ENCODE data around the gene PPP4R3A.
"Not testable (repeated sequence)": the region's sequence is repeated elsewhere in the genome, so short reads cannot be mapped to it uniquely, and the experiment has no call there.

PPP4R3A gene

DNA sequence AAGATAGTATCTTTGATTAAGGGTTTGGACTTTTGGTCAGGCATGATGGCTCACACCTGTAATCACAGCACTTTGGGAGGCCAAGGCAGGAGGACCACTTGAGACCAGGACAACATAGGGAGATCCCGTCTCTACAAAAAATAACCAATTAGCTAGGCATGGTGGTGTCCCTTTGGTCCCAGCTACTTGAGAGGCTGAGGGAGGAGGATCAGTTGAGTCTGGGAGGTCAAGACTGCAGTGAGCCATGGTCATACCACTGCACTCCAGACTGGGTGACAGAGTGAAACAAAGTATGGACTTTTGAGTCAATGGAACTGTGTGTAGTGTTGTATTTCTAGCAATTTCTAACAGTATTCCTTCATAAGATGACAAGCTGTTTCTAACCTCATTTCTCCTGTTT lies 53.8 kb downstream of the PPP4R3A start:
- H3K4me3 ChIP-seq (ENCODE audit: low read depth, low read length), result no peak overlapping the region
- DNase-seq (ENCODE audit: low read depth), result no peak

DNA sequence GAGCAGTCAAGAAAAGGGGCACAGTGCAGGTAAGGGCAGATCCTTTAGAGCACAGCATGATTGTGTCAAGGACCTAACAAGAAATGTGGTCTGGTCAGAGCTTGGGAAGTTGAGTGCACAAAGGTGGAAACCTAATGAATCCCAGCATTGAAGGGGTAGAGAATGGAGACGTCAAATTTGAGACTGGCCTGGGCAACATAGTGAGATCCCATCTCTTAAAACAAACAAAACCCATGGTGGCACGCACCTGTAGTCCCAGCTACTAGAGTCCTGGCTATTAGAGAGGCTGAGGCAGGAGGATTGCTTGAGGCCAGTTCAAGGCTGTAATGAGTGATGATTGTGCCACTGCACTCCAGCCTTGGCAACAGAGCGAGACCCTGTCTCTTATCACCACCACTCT lies 55.5 kb downstream of the PPP4R3A start:
- no peak overlapping the region for H3K4me3 ChIP-seq (ENCODE audit: low read depth, low read length)
- DNase-seq (ENCODE audit: low read depth), result no peak

DNA sequence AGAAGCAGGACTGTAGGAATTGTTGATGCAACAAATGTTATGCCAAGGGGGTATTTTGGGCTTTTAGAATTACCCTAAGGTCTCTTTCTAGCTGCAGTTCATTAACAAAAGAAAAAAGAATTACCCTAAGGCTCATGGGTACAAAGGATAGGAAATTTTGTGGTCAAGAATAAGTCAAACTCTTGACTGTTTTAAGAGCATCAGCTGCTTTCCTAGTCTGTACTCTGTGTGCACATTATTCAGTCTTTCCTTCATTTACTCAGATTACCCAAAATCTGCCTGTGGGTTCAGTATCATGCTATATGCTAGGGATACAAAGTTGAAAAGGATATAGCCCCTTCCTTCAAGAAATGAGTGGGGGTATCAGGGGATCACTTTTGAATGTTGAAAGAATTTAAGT lies 56.0 kb downstream of the PPP4R3A start:
- DNase-seq (ENCODE audit: low read depth), result no peak

DNA sequence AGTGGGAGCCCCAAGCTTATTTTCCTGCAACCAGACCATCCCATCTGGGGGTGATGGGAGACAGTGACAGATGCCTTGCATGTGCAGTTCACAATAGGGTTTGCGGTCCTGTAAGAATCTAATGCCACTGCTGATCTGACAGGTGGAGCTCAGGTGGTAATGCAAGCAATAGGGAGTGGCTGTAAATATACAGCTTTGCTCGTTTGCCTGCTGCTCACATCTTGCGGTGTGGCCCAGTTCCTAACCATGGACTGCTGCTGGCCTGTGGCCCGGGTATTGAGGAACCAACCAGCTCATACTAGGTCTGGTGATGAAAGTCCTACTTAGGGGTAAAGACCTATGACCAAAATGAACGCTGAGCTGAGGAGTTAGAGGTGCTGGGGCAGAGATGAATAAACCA lies 56.4 kb downstream of the PPP4R3A start:
- DNase-seq (ENCODE audit: low read depth), result no peak
- no peak overlapping the region for H3K4me3 ChIP-seq (ENCODE audit: low read depth, low read length)

More for the DNA sequence above, 56.0 kb downstream of the PPP4R3A start:
- H3K4me3 ChIP-seq (ENCODE audit: low read depth, low read length), result no peak overlapping the region

DNA sequence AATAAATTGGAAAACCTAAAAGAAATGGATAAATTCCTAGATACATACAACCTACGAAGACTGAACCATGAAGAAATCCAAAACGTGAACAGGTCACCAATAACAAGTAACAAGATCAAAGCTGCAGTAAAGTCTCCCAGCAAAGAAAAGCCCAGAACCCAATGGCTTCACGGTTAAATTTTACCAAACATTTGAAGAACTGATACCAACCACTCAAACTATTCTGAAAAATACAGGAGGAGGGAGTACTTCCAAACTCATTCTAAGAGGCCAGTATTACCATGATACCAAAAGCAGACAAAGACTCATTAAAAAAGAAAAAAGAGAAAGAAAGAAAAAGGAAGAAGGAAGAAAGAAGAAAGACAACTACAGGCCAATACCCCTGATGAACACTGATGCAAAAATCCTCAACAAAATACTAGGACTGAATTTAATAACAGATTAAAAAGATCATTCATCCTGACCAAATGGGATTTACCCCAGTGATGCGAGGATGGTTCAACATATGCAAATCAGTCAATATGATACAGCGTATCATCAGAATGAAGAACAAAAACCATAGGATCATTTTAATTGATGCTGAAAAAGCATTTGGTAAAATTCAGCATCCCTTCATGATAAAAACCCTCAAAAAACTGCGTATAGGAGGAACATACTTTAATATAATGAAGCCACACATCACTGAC lies 65.6 kb downstream of the PPP4R3A start:
- no peak overlapping the region for H3K4me3 ChIP-seq (ENCODE audit: low read depth, low read length)
- DNase-seq (ENCODE audit: low read depth), result no peak

DNA sequence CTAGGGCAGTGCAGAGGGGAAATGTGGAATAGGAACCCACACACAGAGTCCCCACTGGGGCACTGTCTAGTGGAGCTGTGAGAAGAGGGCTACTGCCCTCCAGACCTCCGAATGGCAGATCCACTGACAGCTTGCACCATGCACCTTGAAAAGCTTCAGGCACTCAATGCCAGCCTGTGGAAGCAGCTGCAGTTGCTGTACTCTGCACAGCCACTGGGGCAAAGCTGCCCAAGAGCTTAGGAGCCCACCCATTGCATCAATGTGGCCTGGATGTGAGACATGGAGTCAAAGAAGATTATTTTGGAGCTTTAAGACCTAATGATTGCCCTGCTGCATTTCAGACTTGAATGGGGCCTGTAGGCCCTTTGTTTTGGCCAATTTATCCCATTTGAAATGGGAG lies 70.8 kb downstream of the PPP4R3A start:
- no peak for DNase-seq (ENCODE audit: low read depth)
- no peak overlapping the region for H3K4me3 ChIP-seq (ENCODE audit: low read depth, low read length)

DNA sequence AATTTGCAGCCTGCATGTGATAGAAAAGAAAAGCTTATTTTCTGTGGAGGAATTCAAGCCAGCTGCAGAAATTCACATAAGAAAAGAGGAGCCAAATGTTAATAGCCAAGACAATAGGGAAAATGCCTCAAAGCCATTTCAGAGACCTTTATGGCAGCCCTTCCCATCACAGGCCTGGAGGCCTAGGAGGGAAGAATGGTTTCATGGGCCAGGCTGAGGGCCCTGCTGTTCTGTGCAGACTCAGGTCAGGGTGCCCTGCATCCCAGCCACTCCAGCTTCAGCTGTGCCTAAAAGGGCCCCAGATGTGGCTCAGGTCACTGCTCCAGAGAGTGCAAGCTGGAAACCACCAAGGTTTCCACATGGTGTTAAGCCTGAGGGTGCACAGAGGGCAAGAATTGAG lies 71.3 kb downstream of the PPP4R3A start:
- no peak for DNase-seq (ENCODE audit: low read depth)
- no peak overlapping the region for H3K4me3 ChIP-seq (ENCODE audit: low read depth, low read length)

DNA sequence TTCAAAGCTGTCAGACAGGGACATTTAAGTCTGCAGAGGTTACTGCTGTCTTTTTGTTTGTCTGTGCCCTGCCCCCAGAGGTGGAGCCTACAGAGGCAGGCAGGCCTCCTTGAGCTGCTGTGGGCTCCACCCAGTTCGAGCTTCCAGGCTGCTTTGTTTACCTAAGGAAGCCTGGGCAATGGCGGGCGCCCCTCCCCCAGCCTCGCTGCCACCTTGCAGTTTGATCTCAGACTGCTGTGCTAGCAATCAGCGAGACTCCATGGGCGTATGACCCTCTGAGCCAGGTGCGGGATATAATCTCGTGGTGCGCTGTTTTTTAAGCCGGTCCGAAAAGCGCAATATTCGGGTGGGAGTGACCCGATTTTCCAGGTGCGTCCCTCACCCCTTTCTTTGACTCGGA lies 73.8 kb downstream of the PPP4R3A start:
- not testable (repeated sequence) for H3K4me3 ChIP-seq (ENCODE audit: low read depth, low read length); DNase-seq (ENCODE audit: low read depth)

DNA sequence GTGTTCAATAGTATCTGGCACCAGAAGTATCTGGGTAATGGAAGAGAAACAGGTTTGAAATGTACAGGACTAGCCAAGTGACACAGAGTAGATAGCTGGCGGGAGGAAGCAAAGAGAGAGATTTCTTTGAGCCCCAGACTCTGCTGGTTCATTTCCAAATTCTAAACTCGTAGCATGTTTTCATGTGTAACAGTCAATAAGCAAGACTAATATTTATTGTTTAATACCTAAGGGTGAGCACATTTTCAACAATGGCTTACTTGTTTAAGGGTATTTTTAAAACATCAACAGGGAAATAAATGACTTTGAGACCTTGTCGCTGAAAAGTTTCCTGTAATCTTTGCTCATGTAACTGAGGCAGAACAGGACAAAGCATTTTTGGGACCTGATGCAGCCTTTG lies 80.7 kb downstream of the PPP4R3A start:
- H3K4me3 ChIP-seq (ENCODE audit: low read depth, low read length), result no peak overlapping the region
- DNase-seq (ENCODE audit: low read depth), result no peak

DNA sequence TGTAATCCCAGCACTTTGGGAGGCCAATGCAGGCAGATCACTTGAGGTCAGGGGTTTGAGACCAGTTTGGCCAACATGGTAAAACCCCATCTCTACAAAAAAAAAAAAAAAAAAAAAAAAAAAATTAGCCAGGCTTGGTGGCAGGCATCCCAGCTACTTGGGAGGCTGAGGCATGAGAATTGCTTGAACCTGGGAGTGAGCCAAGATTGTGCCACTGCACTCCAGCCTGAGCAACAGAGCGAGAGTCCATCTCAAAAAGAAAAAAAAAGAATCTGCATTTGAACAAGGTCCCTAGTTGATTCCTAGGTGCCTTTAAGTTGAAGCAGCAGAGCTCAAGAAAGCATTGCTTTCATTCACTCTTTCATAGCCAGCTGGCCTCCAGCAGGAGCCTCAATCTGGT lies 81.2 kb downstream of the PPP4R3A start:
- not testable (repeated sequence) for H3K4me3 ChIP-seq (ENCODE audit: low read depth, low read length); DNase-seq (ENCODE audit: low read depth)

DNA sequence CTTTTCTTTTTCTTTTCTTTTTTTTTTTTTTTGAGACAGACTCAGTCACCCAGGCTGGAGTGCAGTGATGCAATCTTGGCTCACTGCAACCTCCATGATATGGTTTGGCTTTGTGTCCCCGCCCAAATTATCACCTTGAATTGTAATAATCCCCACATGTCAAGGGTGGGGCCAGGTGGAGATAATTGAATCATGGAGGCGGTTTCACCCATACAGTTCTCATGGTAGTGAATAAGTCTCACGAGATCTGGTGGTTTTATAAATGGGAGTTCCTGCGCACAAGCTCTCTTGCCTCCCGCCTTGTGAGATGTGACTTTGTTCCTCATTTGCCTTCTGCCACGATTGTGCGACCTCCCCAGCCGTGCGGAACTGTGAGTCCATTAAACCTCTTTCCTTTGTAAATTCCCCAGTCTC lies 84.6 kb downstream of the PPP4R3A start:
- not testable (repeated sequence) for H3K4me3 ChIP-seq (ENCODE audit: low read depth, low read length); DNase-seq (ENCODE audit: low read depth)

DNA sequence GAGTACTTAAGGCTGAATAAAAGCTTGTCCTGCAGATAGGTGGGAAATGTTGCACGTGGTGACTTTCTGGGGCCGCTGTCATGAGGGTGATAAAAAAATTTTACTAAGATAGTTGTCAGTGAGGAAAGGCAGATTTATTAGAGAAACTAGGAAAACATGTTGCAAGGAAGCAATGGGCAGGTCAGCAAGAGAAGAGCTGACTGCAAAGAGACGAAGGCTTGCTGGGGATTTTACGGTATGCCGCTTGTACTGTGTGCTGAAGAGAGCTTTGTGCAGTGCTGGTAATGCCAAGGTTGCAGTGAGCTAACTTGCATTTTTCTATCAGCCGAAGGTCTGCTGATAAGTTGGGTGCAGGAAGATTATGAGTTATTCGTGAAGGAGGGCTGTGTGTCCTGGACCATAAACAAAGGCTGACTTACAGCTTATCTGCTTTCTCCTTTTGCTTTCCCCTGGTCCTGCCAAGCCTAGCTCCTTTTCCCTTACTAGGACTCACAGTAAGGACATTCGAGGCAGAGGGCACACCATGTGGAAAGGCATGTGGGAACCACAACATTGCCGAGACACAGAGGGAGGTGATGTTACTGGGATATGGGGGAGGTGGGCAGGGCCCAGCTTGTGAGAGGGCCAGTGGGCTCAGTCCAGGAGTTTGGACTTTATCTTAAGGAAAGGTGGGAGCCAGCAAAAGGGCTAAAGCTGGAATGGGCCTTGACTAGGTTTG lies 85.1 kb downstream of the PPP4R3A start:
- H3K4me3 ChIP-seq (ENCODE audit: low read depth, low read length), result no peak overlapping the region
- DNase-seq (ENCODE audit: low read depth), result no peak

DNA sequence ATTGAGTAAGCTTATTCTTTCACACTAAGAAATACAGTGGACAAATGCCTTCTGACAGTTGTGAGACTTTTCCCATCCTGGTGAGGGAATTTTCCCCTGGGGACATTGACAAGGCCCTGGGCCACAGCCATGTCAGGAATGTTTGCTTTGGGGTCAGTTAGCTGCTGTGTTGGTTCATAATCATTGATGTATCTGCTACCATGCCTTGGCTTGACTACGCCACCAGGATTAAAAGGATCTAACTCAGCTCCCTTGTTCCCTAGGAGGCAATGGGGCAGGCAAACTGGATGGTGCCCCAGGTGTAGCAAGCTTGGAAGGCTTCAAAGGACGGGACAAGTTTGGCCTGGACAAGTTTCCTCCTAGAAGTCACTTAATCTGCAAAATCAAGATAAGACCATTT lies 89.4 kb downstream of the PPP4R3A start:
- no peak for DNase-seq (ENCODE audit: low read depth)

DNA sequence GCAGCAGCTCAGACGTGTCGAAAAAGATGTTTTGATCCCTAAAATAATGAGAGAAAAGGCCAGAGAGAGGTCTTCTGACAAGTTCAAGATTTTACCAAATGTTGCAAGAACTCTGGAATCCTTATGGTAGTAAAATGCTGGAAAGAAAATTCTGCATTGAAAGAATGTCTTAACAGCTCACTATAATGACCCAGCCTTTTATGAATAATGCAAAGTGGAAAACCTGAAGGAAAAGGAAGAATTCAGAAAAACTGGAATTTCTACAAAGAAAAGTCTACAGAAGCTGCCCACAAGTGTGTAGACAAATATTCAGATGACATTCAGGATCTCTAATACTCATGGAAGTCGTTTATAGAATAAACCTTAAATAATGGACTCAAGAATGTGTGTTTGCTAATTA lies 90.7 kb downstream of the PPP4R3A start:
- H3K4me3 ChIP-seq (ENCODE audit: low read depth, low read length), result no peak overlapping the region
- DNase-seq (ENCODE audit: low read depth), result no peak

More for the DNA sequence above, 89.4 kb downstream of the PPP4R3A start:
- no peak overlapping the region for H3K4me3 ChIP-seq (ENCODE audit: low read depth, low read length)

DNA sequence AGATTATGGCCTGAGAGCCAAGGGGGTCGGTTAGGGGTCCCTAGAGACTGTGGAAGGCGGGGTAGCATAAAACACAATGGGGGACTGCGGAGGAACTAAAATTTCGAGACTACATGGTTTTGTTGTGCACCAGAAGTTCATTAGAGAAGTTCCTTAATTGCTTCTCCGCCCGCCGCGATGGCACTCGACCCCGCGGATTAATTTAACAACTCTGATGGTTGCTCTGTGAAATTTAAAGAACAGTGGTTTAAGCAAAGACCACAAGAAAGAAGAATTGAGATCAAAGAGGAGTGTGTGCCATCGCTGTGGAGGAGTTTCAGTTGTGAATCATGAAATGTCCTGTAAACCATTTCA lies 91.1 kb downstream of the PPP4R3A start:
- DNase-seq (ENCODE audit: low read depth), result no peak

DNA sequence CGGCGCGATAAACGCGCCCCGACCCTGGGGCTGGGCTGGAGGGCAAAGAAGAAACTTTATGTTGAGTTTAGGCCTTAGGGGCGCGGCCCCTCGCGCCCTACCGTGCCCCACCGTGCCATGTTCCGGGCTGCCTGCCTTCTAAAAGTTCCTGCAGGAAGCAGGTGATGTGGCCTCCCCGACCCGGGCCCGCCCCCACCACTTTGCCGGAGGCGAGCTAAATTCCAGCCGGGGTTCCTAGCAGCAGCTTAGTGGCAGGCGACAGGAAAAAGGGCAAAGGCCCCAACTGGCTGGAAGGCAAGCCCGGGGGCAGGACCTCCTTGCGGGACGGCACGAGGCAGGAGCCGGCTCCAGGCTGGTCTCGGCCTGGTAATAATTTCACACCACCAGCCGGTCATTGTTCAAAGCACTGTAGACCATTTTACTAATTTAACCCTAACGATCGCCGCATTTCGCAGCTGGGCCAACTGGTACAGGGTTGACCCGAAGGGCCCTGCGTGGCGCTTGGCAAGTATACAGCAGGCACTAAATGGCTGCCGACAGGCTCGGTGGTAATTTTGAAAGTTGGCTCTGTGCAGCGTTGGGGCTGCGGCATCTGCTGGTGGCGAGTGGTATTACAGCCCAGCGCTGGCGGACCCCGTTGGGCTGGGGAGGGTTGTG lies 91.6 kb downstream of the PPP4R3A start:
- no peak for DNase-seq (ENCODE audit: low read depth)
- peak overlapping the region; percentile 33 for H3K4me3 ChIP-seq (ENCODE audit: low read depth, low read length)

More for the DNA sequence above, 91.1 kb downstream of the PPP4R3A start:
- no peak overlapping the region for H3K4me3 ChIP-seq (ENCODE audit: low read depth, low read length)

DNA sequence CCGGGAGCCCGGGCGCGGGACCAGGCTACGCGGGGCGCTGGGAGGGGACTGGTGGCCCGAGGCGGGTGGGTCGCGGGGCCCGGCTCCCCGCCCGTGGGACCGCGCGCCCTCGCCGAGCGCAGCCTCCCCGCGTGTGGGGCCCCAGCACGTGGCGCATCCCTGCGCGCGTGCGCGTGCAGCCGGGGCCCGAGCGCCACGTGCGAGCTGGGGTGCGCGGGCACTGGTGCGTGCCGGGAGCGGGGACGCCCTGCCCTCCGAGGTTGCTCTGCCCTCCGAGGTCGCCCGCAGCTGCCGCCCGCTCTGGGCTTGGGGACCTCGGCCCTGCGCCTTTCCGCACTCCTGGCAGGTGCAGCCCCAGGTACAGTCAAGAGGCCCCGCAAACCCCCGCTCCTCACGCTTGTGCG lies 92.1 kb downstream of the PPP4R3A start:
- DNase-seq (ENCODE audit: low read depth), result no peak
- peak overlapping the region; percentile 33 for H3K4me3 ChIP-seq (ENCODE audit: low read depth, low read length)

DNA sequence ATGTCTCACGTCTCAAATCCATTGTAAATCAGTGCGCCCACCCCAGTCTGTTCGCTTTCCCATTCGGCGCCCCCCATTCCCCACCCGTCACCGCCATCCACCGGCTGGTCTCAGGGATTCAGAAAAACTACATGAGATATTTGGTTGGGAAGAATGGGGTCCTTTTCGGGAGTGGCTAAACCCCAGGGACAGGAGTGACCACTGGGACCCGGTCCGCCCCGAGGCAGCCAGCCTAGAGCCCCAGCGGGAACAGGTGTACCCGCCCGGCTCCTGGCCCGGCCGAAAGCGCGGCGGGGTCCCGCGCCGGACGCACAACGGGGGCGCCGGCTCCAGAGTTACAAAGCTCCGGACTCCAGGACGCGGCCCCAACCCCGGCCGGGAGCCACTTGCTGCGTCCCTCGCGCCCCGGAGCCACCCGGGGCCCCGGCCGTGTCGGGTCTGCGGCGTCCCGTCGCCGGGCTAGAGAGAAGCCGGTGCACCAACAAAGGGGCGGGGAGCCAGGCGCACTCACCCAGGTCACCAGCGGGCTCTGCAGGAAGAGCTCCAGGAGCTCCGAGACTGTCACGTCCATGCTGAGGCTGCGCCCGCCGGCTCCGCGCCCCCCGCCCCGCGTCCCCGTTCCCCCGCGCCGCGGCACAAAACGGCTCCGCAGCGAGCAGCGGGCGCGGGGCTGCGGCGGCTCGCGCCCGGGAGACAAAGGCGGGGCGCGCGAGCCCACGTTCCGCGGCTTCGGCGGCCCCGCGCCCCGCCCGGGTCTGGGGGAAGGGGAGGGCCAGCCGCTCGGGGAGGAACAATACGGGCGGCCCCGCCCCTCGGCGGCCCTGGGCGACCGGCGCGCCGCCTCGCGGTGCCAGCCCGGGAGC lies 92.8 kb downstream of the PPP4R3A start, which contains the start of gene CCDC88C:
Gene CCDC88C (minus strand): TSS at position 701 of the 863 bp plus-strand sequence. CDS start 130 bp downstream, at position 571.
- DNase-seq (ENCODE audit: low read depth), result no peak
- H3K4me3 ChIP-seq (ENCODE audit: low read depth, low read length), result peak within 1 kb of the TSS; percentile 42

DNA sequence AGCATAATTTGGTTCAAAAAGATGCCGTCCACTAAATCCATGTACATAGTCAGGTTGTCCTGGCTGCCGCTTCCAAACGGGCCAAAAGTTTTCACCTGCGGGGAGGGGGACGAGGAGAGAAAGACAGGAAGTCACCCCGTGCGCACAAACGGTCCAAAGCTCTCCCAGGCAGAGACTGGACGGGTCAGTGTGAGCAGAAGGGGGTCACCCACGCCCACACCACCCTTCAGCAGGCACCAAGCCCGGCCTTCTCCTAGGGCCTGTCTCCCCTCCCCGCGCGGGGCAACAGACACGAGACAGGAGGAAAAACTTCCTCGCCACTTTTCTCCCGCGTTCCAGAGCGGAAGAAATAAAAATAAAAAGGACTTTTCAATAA lies 93.4 kb downstream of the PPP4R3A start:
- no peak for DNase-seq (ENCODE audit: low read depth)
- no peak overlapping the region for H3K4me3 ChIP-seq (ENCODE audit: low read depth, low read length)

Data from skeletal muscle cell (primary cell).